Suprapubic skin (tissue), 4 donors: ENCODE data around the gene CADM4. TPM values are rescaled to one million over a fixed set of nuclear protein-coding genes. Genes with fewer than 3 reads are reported as not detected.

ENCODE experiments used
- DNase-seq, 2 donors: peaks; one replicate each; pipeline ENCODE4 v3.0.0-alpha.2; 2019; ENCODE audit warnings: low spot score in 2 of 2
- H3K27ac ChIP-seq: fragments of 200-600 bp; sonication (generic); one replicate; pipeline ENCODE4 v1.5.1; 2019
- H3K27me3 ChIP-seq: fragments of 200-600 bp; sonication (generic); one replicate; pipeline ENCODE4 v1.5.1; 2019
- H3K36me3 ChIP-seq: fragments of 200-600 bp; sonication (generic); one replicate; pipeline ENCODE4 v1.5.1; 2019
- H3K4me1 ChIP-seq: fragments of 200-600 bp; sonication (generic); one replicate; pipeline ENCODE4 v1.5.1; 2019
- H3K4me3 ChIP-seq: fragments of 200-600 bp; sonication (generic); one replicate; pipeline ENCODE4 v1.5.1; 2019; ENCODE audit warnings: mild to moderate bottlenecking
- H3K9me3 ChIP-seq: fragments of 200-600 bp; sonication (generic); one replicate; pipeline ENCODE4 v1.5.1; 2019
- CTCF ChIP-seq, 2 donors: fragments of 200-600 bp in 1 of 2; fragments of 450-650 bp in 1 of 2; sonication (generic) in 1 of 2; IDR thresholded peaks; one replicate each; pipeline ENCODE4 v1.5.1; 2016 to 2019; ENCODE audit warnings: antibody characterized with exemption in 2 of 2, mild to moderate bottlenecking in 1 of 2, moderate library complexity in 1 of 2
- EP300 ChIP-seq: sonication (generic); formaldehyde crosslinking; IDR thresholded peaks from one replicate; pipeline ENCODE4 v1.6.1; 2017; ENCODE audit warnings: antibody characterized with exemption
- POLR2A ChIP-seq, 2 donors: fragments of 450-650 bp; IDR thresholded peaks; one replicate each; pipeline ENCODE4 v1.6.1; 2017; ENCODE audit warnings: antibody characterized with exemption in 2 of 2, mild to moderate bottlenecking in 2 of 2, moderate library complexity in 2 of 2
- POLR2AphosphoS5 ChIP-seq, 3 donors: sonication (generic); formaldehyde crosslinking; IDR thresholded peaks; one replicate each; pipeline ENCODE4 v1.6.1; 2017; ENCODE audit warnings: antibody characterized with exemption in 3 of 3
- WGBS: methylation state at CpG from one replicate; pipeline ENCODE4 v1.1.5; 2018; 5-methylcytosine and 5-hydroxymethylcytosine counted together
- total RNA-seq, 4 donors: library from RNA; depleted of rRNA; stranded (reverse); fragments of >200 nt; gene quantifications; one replicate each; pipeline ENCODE4 v1.1.0, GENCODE V29; 2016

CADM4 gene
- total RNA-seq, 4 donors from 2014 or later: 14.1 to 23.8 (median 15.7) TPM

- Histone ChIP-seq H3K9me3 (no peaks in the 10 kb centered on the region), H3K4me3 (no peak overlapping the region), H3K36me3 (peaks cover 5% of the 10 kb centered on the region), H3K27ac (no peak overlapping the region), H3K27me3 (peaks cover 12% of the 10 kb centered on the region), H3K4me1 (peaks cover 19% of the 10 kb centered on the region)
- 38% methylated on average over 3 of the region's 3 CpGs for WGBS
- no peak for DNase-seq
- TF ChIP-seq EP300: no peak
- TF ChIP-seq POLR2AphosphoS5 (IDR thresholded peaks at IDR 0.05): no peak
- TF ChIP-seq CTCF (IDR thresholded peaks at IDR 0.05): no peak
- no peak for TF ChIP-seq POLR2A (IDR thresholded peaks at IDR 0.05)
Observed at GRCh38 chr19:43643326-43643725, 3.7 kb upstream of the CADM4 start.

- Histone ChIP-seq H3K4me1 (peaks cover 19% of the 10 kb centered on the region), H3K4me3 (no peak overlapping the region), H3K36me3 (peaks cover 4% of the 10 kb centered on the region), H3K27ac (no peak overlapping the region), H3K27me3 (peaks cover 12% of the 10 kb centered on the region), H3K9me3 (no peaks in the 10 kb centered on the region)
- 89% methylated on average over 4 of the region's 4 CpGs for WGBS
- no peak for DNase-seq
- no peak for TF ChIP-seq EP300
- no peak for TF ChIP-seq POLR2A (IDR thresholded peaks at IDR 0.05)
- TF ChIP-seq CTCF (IDR thresholded peaks at IDR 0.05): no peak
- TF ChIP-seq POLR2AphosphoS5 (IDR thresholded peaks at IDR 0.05): no peak
Observed at GRCh38 chr19:43642531-43642930, 2.9 kb upstream of the CADM4 start.

GRCh38 chr19:43641333-43641732 lies 1.7 kb upstream of the CADM4 start:
- Histone ChIP-seq H3K27ac (no peak overlapping the region), H3K9me3 (no peaks in the 10 kb centered on the region), H3K27me3 (peaks cover 12% of the 10 kb centered on the region), H3K36me3 (no peaks in the 10 kb centered on the region), H3K4me1 (peaks cover 22% of the 10 kb centered on the region), H3K4me3 (no peak overlapping the region)
- no peak for TF ChIP-seq CTCF (IDR thresholded peaks at IDR 0.05)
- no peak for TF ChIP-seq POLR2A (IDR thresholded peaks at IDR 0.05)
- no peak for TF ChIP-seq POLR2AphosphoS5 (IDR thresholded peaks at IDR 0.05)
- TF ChIP-seq EP300: no peak
- no peak for DNase-seq
- WGBS: 80% methylated on average over 2 of the region's 2 CpGs

- Histone ChIP-seq H3K4me3 (peak overlapping the region; percentile 55), H3K36me3 (no peaks in the 10 kb centered on the region), H3K9me3 (no peaks in the 10 kb centered on the region), H3K4me1 (peaks cover 28% of the 10 kb centered on the region), H3K27ac (no peak overlapping the region), H3K27me3 (peaks cover 12% of the 10 kb centered on the region)
- WGBS: 0% methylated on average over 1 of the region's 9 CpGs
- no peak for TF ChIP-seq CTCF (IDR thresholded peaks at IDR 0.05)
- TF ChIP-seq POLR2AphosphoS5 (IDR thresholded peaks at IDR 0.05): no peak
- TF ChIP-seq EP300: no peak
- no peak for TF ChIP-seq POLR2A (IDR thresholded peaks at IDR 0.05)
- no peak for DNase-seq
Observed at GRCh38 chr19:43640424-43640757, 741 bp upstream of the CADM4 start.

GRCh38 chr19:43638995-43639518 lies 593 bp downstream of the CADM4 start:
- whole genome bisulfite sequencing: 11% methylated on average over 18 of the region's 18 CpGs
- Histone ChIP-seq H3K36me3 (no peaks in the 10 kb centered on the region), H3K4me1 (peaks cover 41% of the 10 kb centered on the region), H3K9me3 (no peaks in the 10 kb centered on the region), H3K27ac (no peak overlapping the region), H3K27me3 (peaks cover 12% of the 10 kb centered on the region), H3K4me3 (peak overlapping the region; percentile 55)
- no peak for DNase-seq
- no peak for TF ChIP-seq POLR2AphosphoS5 (IDR thresholded peaks at IDR 0.05)
- TF ChIP-seq POLR2A (IDR thresholded peaks at IDR 0.05): no peak
- no peak for TF ChIP-seq EP300
- TF ChIP-seq CTCF (IDR thresholded peaks at IDR 0.05): no peak
